ENCODE data around the gene HPN.
A peak's percentile ranks its signal among the peaks of the same experiment; 100 is the strongest.

Gene HPN

GRCh38 chr19:35030257-35031071, 11.1 kb upstream of the HPN start, which contains the start of gene SCN1B:
Gene SCN1B, plus strand, starts transcription at chr19:35030470. Its CDS starts 351 bp downstream, at chr19:35030821.
- Histone ChIP-seq H3K4me3 (ENCODE audit: low read depth, low read length) (peak within 1 kb of the TSS; percentile 56), H3K27me3 (ENCODE audit: insufficient read depth, low read depth, severe bottlenecking) (no peaks in the 10 kb centered on the region), H3K36me3 (peaks cover 61% of the 10 kb centered on the region), H3K27ac (peak within 1 kb of the TSS; percentile 96), H3K9me3 (ENCODE audit: severe bottlenecking) (no peaks in the 10 kb centered on the region)
- TF ChIP-seq CTCF (IDR thresholded peaks at IDR 0.05; ENCODE audit: low read depth, low read length), result no peak
- peak; percentile 75 for DNase-seq

DNA sequence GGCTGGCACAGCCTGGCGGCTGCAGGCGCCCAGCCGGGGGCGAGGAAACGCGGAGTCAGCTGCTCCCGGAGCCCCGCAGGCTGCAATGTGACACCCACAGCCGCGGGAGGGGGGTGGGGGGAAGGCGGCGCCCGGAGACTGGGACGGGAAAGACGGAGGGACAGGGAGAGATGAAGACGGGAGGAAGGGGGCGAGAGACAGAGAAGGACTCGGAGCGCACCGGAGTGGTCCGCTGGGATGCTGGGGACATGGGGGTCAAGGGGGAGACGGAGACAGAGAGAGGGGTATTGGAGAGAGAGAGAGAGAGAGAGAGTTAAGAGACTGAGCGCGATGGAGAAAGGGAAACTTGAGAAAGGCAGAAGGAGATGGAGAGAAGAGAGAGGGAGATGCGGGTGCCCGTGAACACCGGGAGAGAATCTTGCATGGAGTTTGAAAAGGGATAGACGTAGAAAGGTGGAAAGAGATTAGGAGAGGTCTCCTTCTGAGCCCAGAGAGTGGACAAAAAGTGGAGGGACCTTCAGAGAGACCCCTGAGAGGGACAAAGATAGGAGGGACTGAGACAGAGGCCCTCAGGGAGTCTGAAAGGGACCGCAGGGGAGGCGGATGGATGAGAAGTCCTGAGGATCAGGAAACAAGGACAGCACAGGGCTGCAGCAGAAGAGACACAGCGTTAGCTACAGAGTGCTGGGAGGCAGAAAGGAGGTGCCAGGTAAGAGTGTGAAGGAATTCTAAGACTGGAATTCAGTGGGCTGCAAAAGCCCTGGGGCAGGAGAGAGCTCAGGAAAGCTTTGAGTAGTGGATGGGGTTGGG, 10.2 kb upstream of the HPN start:
- H3K36me3 ChIP-seq, result peaks cover 64% of the 10 kb centered on the region
- peak; percentile 61 for DNase-seq
- H3K27ac ChIP-seq, result peak overlapping the region; percentile 96
- no peaks in the 10 kb centered on the region for H3K27me3 ChIP-seq (ENCODE audit: insufficient read depth, low read depth, severe bottlenecking)
- H3K4me3 ChIP-seq (ENCODE audit: low read depth, low read length), result peak overlapping the region; percentile 56
- no peak for TF ChIP-seq CTCF (IDR thresholded peaks at IDR 0.05; ENCODE audit: low read depth, low read length)
- H3K9me3 ChIP-seq (ENCODE audit: severe bottlenecking), result no peaks in the 10 kb centered on the region

DNA sequence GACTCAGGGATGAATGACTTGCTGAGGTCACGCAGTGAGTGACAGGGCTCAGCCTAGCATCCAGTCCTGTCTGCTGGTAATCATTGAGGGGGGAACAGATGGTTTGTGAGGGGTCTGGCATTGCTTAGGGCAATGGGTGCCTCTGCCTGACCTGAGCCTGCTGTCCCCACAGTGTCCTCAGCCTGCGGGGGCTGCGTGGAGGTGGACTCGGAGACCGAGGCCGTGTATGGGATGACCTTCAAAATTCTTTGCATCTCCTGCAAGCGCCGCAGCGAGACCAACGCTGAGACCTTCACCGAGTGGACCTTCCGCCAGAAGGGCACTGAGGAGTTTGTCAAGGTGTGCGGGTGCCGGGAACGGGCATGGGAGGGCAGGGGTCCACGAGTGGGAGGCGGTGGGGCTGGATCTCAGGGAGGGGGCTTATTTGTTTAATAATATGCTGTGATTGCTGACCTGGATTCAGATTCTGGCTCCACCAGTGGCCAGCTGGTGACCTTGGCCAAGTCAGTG, 9.1 kb upstream of the HPN start:
- H3K27ac ChIP-seq, result peak overlapping the region; percentile 96
- no peaks in the 10 kb centered on the region for H3K9me3 ChIP-seq (ENCODE audit: severe bottlenecking)
- H3K27me3 ChIP-seq (ENCODE audit: insufficient read depth, low read depth, severe bottlenecking), result no peaks in the 10 kb centered on the region
- no peak for TF ChIP-seq CTCF (IDR thresholded peaks at IDR 0.05; ENCODE audit: low read depth, low read length)
- DNase-seq, result no peak
- H3K36me3 ChIP-seq, result peaks cover 65% of the 10 kb centered on the region
- H3K4me3 ChIP-seq (ENCODE audit: low read depth, low read length), result peak overlapping the region; percentile 56

- H3K27me3 ChIP-seq (ENCODE audit: insufficient read depth, low read depth, severe bottlenecking), result no peaks in the 10 kb centered on the region
- H3K36me3 ChIP-seq, result peaks cover 65% of the 10 kb centered on the region
- H3K4me3 ChIP-seq (ENCODE audit: low read depth, low read length), result peak overlapping the region; percentile 56
- no peaks in the 10 kb centered on the region for H3K9me3 ChIP-seq (ENCODE audit: severe bottlenecking)
- peak overlapping the region; percentile 96 for H3K27ac ChIP-seq
- no peak for TF ChIP-seq CTCF (IDR thresholded peaks at IDR 0.05; ENCODE audit: low read depth, low read length)
- DNase-seq, result peak; percentile 79
Observed at GRCh38 chr19:35033067-35034004, 8.2 kb upstream of the HPN start.

- peak overlapping the region; percentile 56 for H3K4me3 ChIP-seq (ENCODE audit: low read depth, low read length)
- peak overlapping the region; percentile 96 for H3K27ac ChIP-seq
- no peak for DNase-seq
- no peaks in the 10 kb centered on the region for H3K9me3 ChIP-seq (ENCODE audit: severe bottlenecking)
- H3K36me3 ChIP-seq, result peaks cover 71% of the 10 kb centered on the region
- H3K27me3 ChIP-seq (ENCODE audit: insufficient read depth, low read depth, severe bottlenecking), result no peaks in the 10 kb centered on the region
- TF ChIP-seq CTCF (IDR thresholded peaks at IDR 0.05; ENCODE audit: low read depth, low read length), result no peak
Observed at GRCh38 chr19:35034005-35034502, 7.5 kb upstream of the HPN start.

All from WERI-Rb-1 (cell line).